Gastrocnemius medialis (tissue), 4 donors: Measurements from ENCODE around the gene IGSF21. TPM values are rescaled to one million over a fixed set of nuclear protein-coding genes. Genes with fewer than 3 reads are reported as not detected.

Source experiments
- ATAC-seq, 2 donors: fragments of 150-250 bp; one replicate each; pipeline ENCODE4 v1.9.1; 2016
- DNase-seq, 2 donors: peaks; one replicate each; pipeline ENCODE4 v3.0.0-alpha.2; 2019
- H3K27ac ChIP-seq, 4 donors: fragments of 200-600 bp; sonication (generic); 1 replicate in 1 of 4; 2 replicates in 3 of 4; pipeline ENCODE4 v1.5.1; 2016 to 2018; ENCODE audit warnings: mild to moderate bottlenecking in 2 of 4, moderate library complexity in 1 of 4
- H3K27me3 ChIP-seq, 3 donors: fragments of 200-600 bp; sonication (generic) in 2 of 3; 1 replicate in 1 of 3; 2 replicates in 2 of 3; pipeline versions ENCODE4 v1.5.1 to v1.6.0; 2016 to 2019; ENCODE audit warnings: mild to moderate bottlenecking in 1 of 3, moderate library complexity in 1 of 3
- H3K36me3 ChIP-seq, 2 donors: fragments of 200-600 bp; sonication (generic) in 1 of 2; one replicate each; pipeline ENCODE4 v1.5.1; 2017 to 2018
- H3K4me1 ChIP-seq, 2 donors: fragments of 200-600 bp; sonication (generic) in 1 of 2; one replicate each; pipeline ENCODE4 v1.5.1; 2016 to 2017; ENCODE audit warnings: mild to moderate bottlenecking in 2 of 2
- H3K4me3 ChIP-seq, 4 donors: fragments of 200-600 bp; sonication (generic) in 3 of 4; 1 replicate in 1 of 4; 2 replicates in 3 of 4; pipeline ENCODE4 v1.5.1; 2016 to 2019; ENCODE audit warnings: mild to moderate bottlenecking in 2 of 4
- H3K9me3 ChIP-seq, 3 donors: fragments of 200-600 bp; sonication (generic) in 2 of 3; 1 replicate in 1 of 3; 2 replicates in 2 of 3; pipeline ENCODE4 v1.5.1; 2016 to 2019
- POLR2A ChIP-seq, 2 donors: fragments of 450-650 bp; IDR thresholded peaks; one replicate each; pipeline ENCODE4 v1.6.1; 2017; ENCODE audit warnings: antibody characterized with exemption in 2 of 2, mild to moderate bottlenecking in 2 of 2, moderate library complexity in 2 of 2
- in situ Hi-C, 4 donors: fragments of 200-750 bp; cut with MboI; loops; one replicate each; pipeline versions ENCODE4 v1.15.0 to v1.8.0; 2017; ENCODE audit warnings: low sequenced_read_pairs in 4 of 4
- intact Hi-C: fragments of 100-400 bp; cut with DNase I; formaldehyde crosslinking; loops from one replicate; pipeline ENCODE4 v1.15.1; 2023; ENCODE audit warnings: low total_unique reads
- total RNA-seq, 4 donors: library from RNA; depleted of rRNA; stranded (reverse); fragments of >200 nt; gene quantifications; one replicate each; pipeline versions ENCODE4 v1.1.0 to v1.2.3, GENCODE V29; 2016
- TF ChIP-seq, protein P1 (sequence below), 5 experiments: fragments of 450-650 bp in 3 of 5; fragments of 200-600 bp in 2 of 5; sonication (generic) in 2 of 5; IDR thresholded peaks in 4 of 5; conservative IDR thresholded peaks in 1 of 5; 1 replicate in 4 of 5; 2 replicates in 1 of 5; pipeline ENCODE4 v1.5.1; 2016 to 2019; ENCODE audit warnings: antibody characterized with exemption in 5 of 5, mild to moderate bottlenecking in 3 of 5, moderate library complexity in 3 of 5

IGSF21 gene
- total RNA-seq, 4 donors from 2014 or later: 0.32 to 0.66 (median 0.53) TPM

- TF ChIP-seq, protein P1, sequence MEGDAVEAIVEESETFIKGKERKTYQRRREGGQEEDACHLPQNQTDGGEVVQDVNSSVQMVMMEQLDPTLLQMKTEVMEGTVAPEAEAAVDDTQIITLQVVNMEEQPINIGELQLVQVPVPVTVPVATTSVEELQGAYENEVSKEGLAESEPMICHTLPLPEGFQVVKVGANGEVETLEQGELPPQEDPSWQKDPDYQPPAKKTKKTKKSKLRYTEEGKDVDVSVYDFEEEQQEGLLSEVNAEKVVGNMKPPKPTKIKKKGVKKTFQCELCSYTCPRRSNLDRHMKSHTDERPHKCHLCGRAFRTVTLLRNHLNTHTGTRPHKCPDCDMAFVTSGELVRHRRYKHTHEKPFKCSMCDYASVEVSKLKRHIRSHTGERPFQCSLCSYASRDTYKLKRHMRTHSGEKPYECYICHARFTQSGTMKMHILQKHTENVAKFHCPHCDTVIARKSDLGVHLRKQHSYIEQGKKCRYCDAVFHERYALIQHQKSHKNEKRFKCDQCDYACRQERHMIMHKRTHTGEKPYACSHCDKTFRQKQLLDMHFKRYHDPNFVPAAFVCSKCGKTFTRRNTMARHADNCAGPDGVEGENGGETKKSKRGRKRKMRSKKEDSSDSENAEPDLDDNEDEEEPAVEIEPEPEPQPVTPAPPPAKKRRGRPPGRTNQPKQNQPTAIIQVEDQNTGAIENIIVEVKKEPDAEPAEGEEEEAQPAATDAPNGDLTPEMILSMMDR (IDR thresholded peaks at IDR 0.05 in 4 of 5, conservative IDR thresholded peaks at IDR 0.05 in 1 of 5): no peak
- no peak for TF ChIP-seq POLR2A (IDR thresholded peaks at IDR 0.05)
- peaks cover 0 to 17% (median 5%) of the 10 kb centered on the region in 3 donors for H3K27me3 ChIP-seq
- ATAC-seq: no peak
- H3K27ac ChIP-seq: no peak overlapping the region
- no peaks in the 10 kb centered on the region for H3K4me1 ChIP-seq
- peaks cover 0 to 3% (median 0%) of the 10 kb centered on the region in 3 donors for H3K9me3 ChIP-seq
- no peaks in the 10 kb centered on the region for H3K36me3 ChIP-seq
- in situ Hi-C loops: no loop called here
- no peak overlapping the region for H3K4me3 ChIP-seq
- intact Hi-C loops: no loop called here
- DNase-seq: no peak
These were observed 123.2 kb downstream of the IGSF21 start for GRCh38 chr1:18230840-18231239.

DNA sequence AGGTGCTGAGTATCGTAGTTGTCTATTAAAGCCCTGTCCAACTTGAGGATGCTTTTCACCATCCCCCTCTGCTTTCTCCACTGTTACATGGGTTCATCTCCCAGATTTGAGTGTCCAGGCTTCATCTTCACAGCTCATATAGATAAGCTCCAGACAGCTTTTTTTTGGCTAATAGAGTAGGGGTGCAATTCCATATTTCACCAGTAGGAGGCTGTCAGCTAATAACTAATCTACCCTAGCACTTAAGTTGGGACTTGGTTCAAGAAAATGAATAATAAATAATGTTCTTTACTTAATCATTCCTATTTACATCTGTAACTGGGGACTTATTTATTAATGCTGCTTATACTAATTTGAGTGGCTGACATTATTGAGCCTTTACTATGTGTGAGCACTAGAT, 124.5 kb downstream of the IGSF21 start:
- peaks cover 0 to 3% (median 0%) of the 10 kb centered on the region in 3 donors for H3K9me3 ChIP-seq
- peaks cover 0 to 17% (median 5%) of the 10 kb centered on the region in 3 donors for H3K27me3 ChIP-seq
- intact Hi-C loops (no loop called here), in situ Hi-C loops (no loop called here)
- no peak overlapping the region for H3K4me3 ChIP-seq
- H3K27ac ChIP-seq: no peak overlapping the region
- TF ChIP-seq POLR2A (IDR thresholded peaks at IDR 0.05): no peak
- TF ChIP-seq, protein P1 (IDR thresholded peaks at IDR 0.05 in 4 of 5, conservative IDR thresholded peaks at IDR 0.05 in 1 of 5): peak in 1 of 5 experiments; percentile 14
- no peaks in the 10 kb centered on the region for H3K4me1 ChIP-seq
- DNase-seq (no peak), ATAC-seq (no peak)
- no peaks in the 10 kb centered on the region for H3K36me3 ChIP-seq

DNA sequence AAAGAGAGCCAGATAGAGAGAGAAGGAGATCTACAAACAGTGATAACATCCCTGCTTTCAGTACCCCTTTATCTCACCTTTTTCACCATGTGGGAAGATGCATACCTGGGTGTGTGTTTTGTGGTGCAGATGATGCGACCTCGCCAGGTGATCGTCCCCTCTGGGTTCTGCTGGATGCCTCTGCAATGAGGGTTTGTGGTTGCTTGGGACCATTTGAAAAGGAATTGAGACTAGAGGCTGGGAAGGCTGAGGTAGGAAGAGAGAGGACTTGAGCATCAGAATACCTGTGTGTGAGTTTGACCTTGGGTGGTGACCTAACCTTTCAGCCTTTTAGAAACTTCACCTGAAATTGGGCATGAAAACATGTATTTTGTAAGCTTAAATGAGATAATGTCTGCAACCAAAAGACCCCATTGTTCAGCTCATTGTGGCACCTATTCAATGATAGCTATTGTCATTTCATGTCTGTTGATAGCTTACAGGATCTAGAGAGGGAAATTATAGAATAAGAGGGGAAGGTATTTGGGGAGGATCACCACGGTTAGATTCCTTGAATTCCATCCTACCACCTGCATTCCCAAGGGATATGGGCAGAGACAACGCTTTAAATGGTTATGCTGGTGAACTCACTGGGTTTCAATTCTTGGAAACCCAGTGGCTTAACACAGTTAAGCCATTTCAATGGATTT, 125.7 kb downstream of the IGSF21 start:
- in situ Hi-C loops: no loop called here
- no peak overlapping the region for H3K27ac ChIP-seq

GRCh38 chr1:18234790-18235242, 127.2 kb downstream of the IGSF21 start:
- Histone ChIP-seq H3K27ac (no peak overlapping the region), H3K36me3 (no peaks in the 10 kb centered on the region), H3K9me3 (peaks cover 0 to 3% (median 0%) of the 10 kb centered on the region in 3 donors), H3K27me3 (peaks cover 0 to 8% (median 5%) of the 10 kb centered on the region in 3 donors), H3K4me1 (no peaks in the 10 kb centered on the region), H3K4me3 (no peak overlapping the region)
- TF ChIP-seq POLR2A (IDR thresholded peaks at IDR 0.05): no peak
- TF ChIP-seq, protein P1 (IDR thresholded peaks at IDR 0.05 in 4 of 5, conservative IDR thresholded peaks at IDR 0.05 in 1 of 5): peak in 3 of 5 experiments; percentile 33 to 45 (median 40)
- ATAC-seq (peak in 1 of 2 donors; percentile 51), DNase-seq (no peak)
- intact Hi-C loops (no loop called here), in situ Hi-C loops (no loop called here)

More for the DNA sequence above, 125.7 kb downstream of the IGSF21 start:
- ATAC-seq (no peak), DNase-seq (no peak)
- TF ChIP-seq, protein P1 (IDR thresholded peaks at IDR 0.05 in 4 of 5, conservative IDR thresholded peaks at IDR 0.05 in 1 of 5): no peak
- no peak for TF ChIP-seq POLR2A (IDR thresholded peaks at IDR 0.05)
- peaks cover 0 to 14% (median 5%) of the 10 kb centered on the region in 3 donors for H3K27me3 ChIP-seq
- no peaks in the 10 kb centered on the region for H3K36me3 ChIP-seq
- H3K4me1 ChIP-seq: no peaks in the 10 kb centered on the region
- peaks cover 0 to 3% (median 0%) of the 10 kb centered on the region in 3 donors for H3K9me3 ChIP-seq
- intact Hi-C loops: no loop called here
- no peak overlapping the region for H3K4me3 ChIP-seq
